Vagina (tissue), 2 donors: Measurements from ENCODE around the gene IDH2.

Experiments
- CTCF ChIP-seq, 3 experiments: fragments of 450-650 bp in 2 of 3; fragments of 200-600 bp in 1 of 3; sonication (generic) in 1 of 3; IDR thresholded peaks; one replicate each; pipeline ENCODE4 v1.5.1; 2017 to 2019; ENCODE audit warnings: antibody characterized with exemption in 3 of 3, mild to moderate bottlenecking in 2 of 3, moderate library complexity in 2 of 3
- POLR2A ChIP-seq, 2 donors: fragments of 450-650 bp; IDR thresholded peaks; one replicate each; pipeline ENCODE4 v1.6.1; 2017; ENCODE audit warnings: antibody characterized with exemption in 2 of 2, mild to moderate bottlenecking in 2 of 2, moderate library complexity in 2 of 2

GRCh38 chr15:90042356-90042755 is 59.9 kb downstream of the IDH2 start:
- no peak for TF ChIP-seq CTCF (IDR thresholded peaks at IDR 0.05)
- no peak for TF ChIP-seq POLR2A (IDR thresholded peaks at IDR 0.05)
